Endothelial cell of umbilical vein (primary cell): ENCODE measurements around the gene HERPUD1. TPM values are rescaled to one million over a fixed set of nuclear protein-coding genes. Genes with fewer than 3 reads are reported as not detected.
A peak's percentile ranks its signal among the peaks of the same experiment; 100 is the strongest.

Source experiments
- BruUV-seq: library from RNA; stranded (reverse); fragments of 400-500 nt; replicated peaks from 2 replicates; lab custom pipeline; 2021; lab: Mats Ljungman, UMichigan
- CTCF ChIA-PET: fragments of 300-600, 350-600 bp; sonication (Branson Sonifier 250); formaldehyde crosslinking; loops from one replicate; lab custom pipeline; 2021; ENCODE audit warnings: antibody characterized with exemption, inconsistent platforms; lab: Charles Lee
- POLR2A ChIA-PET: fragments of 300-600, 350-600 bp; sonication (Branson Sonifier 250); formaldehyde crosslinking; loops from one replicate; lab custom pipeline; 2021; ENCODE audit warnings: antibody characterized with exemption, inconsistent platforms; lab: Charles Lee
- DNase-seq: peaks from one replicate; pipeline ENCODE4 v3.0.0-alpha.2; 2011; ENCODE audit warnings: low read depth, low spot score
- FAIRE-seq: peaks from 2 replicates; lab custom pipeline; 2011; peaks lifted over from hg19 to GRCh38; lab: Jason Lieb, UNC
- H2AFZ ChIP-seq: 2 replicates; pipeline ENCODE4 v1.6.0; 2012; ENCODE audit warnings: low read depth, low read length, control low read depth, inconsistent platforms
- H3K27ac ChIP-seq: 2 replicates; pipeline ENCODE4 v1.5.1; 2011; ENCODE audit warnings: low read depth, mild to moderate bottlenecking, control low read depth, low read length, moderate library complexity; ENCODE audit not compliant: insufficient read depth
- H3K27me3 ChIP-seq, 2 experiments: 2 replicates each; pipeline versions ENCODE4 v1.6.0 to v1.6.1; 2011; ENCODE audit warnings: low read length in 2 of 2, mixed read lengths in 1 of 2; ENCODE audit not compliant: control insufficient read depth in 2 of 2, insufficient read depth in 2 of 2
- H3K36me3 ChIP-seq, 2 experiments: 2 replicates in 1 of 2; 3 replicates in 1 of 2; pipeline ENCODE4 v1.5.1; 2011; ENCODE audit warnings: low read length in 2 of 2, mild to moderate bottlenecking in 1 of 2, moderate library complexity in 1 of 2; ENCODE audit not compliant: control insufficient read depth in 2 of 2, insufficient read depth in 2 of 2; ENCODE audit errors: extremely low read depth in 1 of 2
- H3K4me1 ChIP-seq: 3 replicates; pipeline ENCODE4 v1.5.1; 2011; ENCODE audit warnings: mild to moderate bottlenecking, low read length; ENCODE audit not compliant: control insufficient read depth, insufficient read depth; ENCODE audit errors: extremely low read depth
- H3K4me2 ChIP-seq: 2 replicates; pipeline ENCODE4 v1.6.1; 2011; ENCODE audit warnings: low read length, control low read depth, mixed read lengths; ENCODE audit not compliant: insufficient read depth
- H3K4me3 ChIP-seq, 3 experiments: fragments of 200-600 bp in 1 of 3; sonication (generic), shearing (Covaris generic) in 1 of 3; replicated peaks in 1 of 3; 2 replicates each; pipeline ENCODE4 v1.5.1; 2011 to 2016; ENCODE audit warnings: control low read depth in 3 of 3, low read length in 3 of 3, mild to moderate bottlenecking in 2 of 3, inconsistent platforms in 1 of 3, low read depth in 1 of 3, moderate library complexity in 1 of 3; ENCODE audit not compliant: insufficient read depth in 1 of 3
- H3K79me2 ChIP-seq: 2 replicates; pipeline ENCODE4 v1.6.0; 2012; ENCODE audit warnings: low read length, inconsistent platforms; ENCODE audit not compliant: control insufficient read depth, insufficient read depth
- H3K9ac ChIP-seq: replicated peaks from 2 replicates; pipeline ENCODE3; 2011; ENCODE audit warnings: low read length, control low read depth; ENCODE audit not compliant: insufficient read depth; ENCODE audit errors: extremely low read depth
- H3K9me1 ChIP-seq: replicated peaks from 3 replicates; pipeline ENCODE4 v1.6.0; 2011; ENCODE audit warnings: mild to moderate bottlenecking, low read length; ENCODE audit not compliant: control insufficient read depth, insufficient read depth; ENCODE audit errors: extremely low read depth
- H3K9me3 ChIP-seq: replicated peaks from 2 replicates; pipeline ENCODE4 v1.5.1; 2012; ENCODE audit warnings: low read length, inconsistent platforms; ENCODE audit not compliant: control insufficient read depth, insufficient read depth
- H4K20me1 ChIP-seq: replicated peaks from 2 replicates; pipeline ENCODE3; 2011; ENCODE audit warnings: mild to moderate bottlenecking, low read length; ENCODE audit not compliant: control insufficient read depth, insufficient read depth; ENCODE audit errors: extremely low read depth
- CTCF ChIP-seq, 2 donors: IDR thresholded peaks; 1 replicate in 1 of 2; 2 replicates in 1 of 2; pipeline ENCODE4 v1.5.1; 2011; ENCODE audit warnings: low read length in 2 of 2, mild to moderate bottlenecking in 2 of 2, moderate library complexity in 2 of 2, control low read depth in 1 of 2, inconsistent platforms in 1 of 2, low read depth in 1 of 2; ENCODE audit not compliant: insufficient read depth in 1 of 2; ENCODE audit errors: extremely low read depth in 1 of 2
- FOS ChIP-seq: IDR thresholded peaks from 2 replicates; pipeline ENCODE4 v1.6.1; 2011; ENCODE audit warnings: mild to moderate bottlenecking, low read length, moderate library complexity, borderline replicate concordance; ENCODE audit not compliant: insufficient read depth
- MAX ChIP-seq: IDR thresholded peaks from 2 replicates; pipeline ENCODE4 v1.6.1; 2011; ENCODE audit not compliant: insufficient read depth, insufficient read length
- MYC ChIP-seq: IDR thresholded peaks from one replicate; pipeline ENCODE4 v1.6.1; 2011; ENCODE audit warnings: mild to moderate bottlenecking, low read depth, low read length
- POLR2A ChIP-seq: IDR thresholded peaks from 2 replicates; pipeline ENCODE4 v1.6.1; 2012; ENCODE audit warnings: low read depth, mild to moderate bottlenecking, control low read depth, low read length
- POLR2AphosphoS5 ChIP-seq: IDR thresholded peaks from 2 replicates; pipeline ENCODE4 v1.6.1; 2012; ENCODE audit warnings: low read depth, mild to moderate bottlenecking, control low read depth, low read length, moderate library complexity; ENCODE audit not compliant: insufficient read depth
- dilution Hi-C: fragments of 300-500 bp; cut with MboI; formaldehyde crosslinking; loops from one replicate; pipeline ENCODE4 v1.15.0; 2019; ENCODE audit warnings: low sequenced_read_pairs; ENCODE audit not compliant: extremely low pct_ligation_motif_present
- intact Hi-C: fragments of 100-400 bp; cut with micrococcal nuclease; formaldehyde crosslinking; loops from one replicate; pipeline ENCODE4 v1.10.0; 2022
- polyA plus RNA-seq, 4 experiments: library from polyadenylated mRNA; depleted of rRNA in 3 of 4; stranded (reverse) in 3 of 4; unstranded in 1 of 4; fragments of >200 nt; gene quantifications; 2 replicates each; pipeline versions ENCODE4 v1.2.1 to v1.2.3, GENCODE V29; 2011 to 2012; ENCODE audit warnings: missing spikeins in 1 of 4
- total RNA-seq: library from RNA; stranded (reverse); gene quantifications from 2 replicates; pipeline ENCODE4 v1.2.3, GENCODE V29; 2021

Gene HERPUD1
- total and polyA plus RNA-seq, 2 donors (not counting 3 experiments of a cell fraction or from before 2014, with no cell fraction given), result 107 to 109 TPM

- POLR2A ChIA-PET, result interaction anchor here (0.6 to 1.4 kb wide), 2 partner anchors 17 to 499 kb away, joined by 3 to 4 read pairs; partner anchors contain the start of gene HERPUD1
- dilution Hi-C loops (no loop called here), intact Hi-C loops (loop anchor here (1.0 kb wide), 1 partner anchor 17 kb away; the partner anchor contains the start of gene HERPUD1)
- Histone ChIP-seq H3K9me3 (no peaks in the 10 kb centered on the region), H4K20me1 (no peaks in the 10 kb centered on the region), H3K9ac (no peak overlapping the region), H2AFZ (peak overlapping the region; percentile 75), H3K27me3 (peaks cover 5 to 10% of the 10 kb centered on the region in 2 experiments), H3K4me3 (no peak overlapping the region), H3K27ac (no peak overlapping the region), H3K4me1 (peaks cover 17% of the 10 kb centered on the region), H3K4me2 (peak overlapping the region; percentile 73), H3K36me3 (no peaks in the 10 kb centered on the region), H3K79me2 (no peaks in the 10 kb centered on the region), H3K9me1 (no peaks in the 10 kb centered on the region)
- no peak for DNase-seq
- no TSS peak for BruUV-seq
- CTCF ChIA-PET, result interaction anchor here (1.0 kb wide), 1 partner anchor 24 kb away, joined by 3 read pairs; no protein-coding TSS in a partner anchor
- FAIRE-seq, result no peak
- TF ChIP-seq MAX (no peak), CTCF (IDR thresholded peaks at IDR 0.05; ENCODE audit: extremely low read depth in 1 of 2, insufficient read depth in 1 of 2, low read depth in 1 of 2, low read length in 2 of 2) (no peak), POLR2AphosphoS5 (no peak), POLR2A (no peak), FOS (no peak), MYC (no peak)
Observed at GRCh38 chr16:56914896-56915295, 17.0 kb upstream of the HERPUD1 start.
